Neutrophil (primary cell): ENCODE results near the gene ROBO4.

Source experiments
- H3K27ac ChIP-seq: fragments of 200-600 bp; sonication (generic); 2 replicates; pipeline ENCODE4 v1.5.1; 2016; ENCODE audit warnings: mild to moderate bottlenecking, moderate library complexity
- H3K27me3 ChIP-seq: fragments of 200-600 bp; sonication (generic); 2 replicates; pipeline ENCODE4 v1.6.0; 2016; ENCODE audit warnings: mild to moderate bottlenecking
- H3K36me3 ChIP-seq: fragments of 200-600 bp; sonication (generic); 2 replicates; pipeline ENCODE4 v1.5.1; 2017
- H3K4me1 ChIP-seq, 2 experiments: fragments of 200-600 bp in 1 of 2; sonication (generic) in 1 of 2; 1 replicate in 1 of 2; 2 replicates in 1 of 2; pipeline versions ENCODE4 v1.5.1 to v1.6.1; 2013 to 2016; ENCODE audit warnings: low read depth in 1 of 2, low read length in 1 of 2, mild to moderate bottlenecking in 1 of 2, moderate library complexity in 1 of 2; ENCODE audit not compliant: control insufficient read depth in 1 of 2, insufficient read depth in 1 of 2
- H3K4me3 ChIP-seq, 2 experiments: fragments of 200-600 bp in 1 of 2; sonication (generic) in 1 of 2; 1 replicate in 1 of 2; 2 replicates in 1 of 2; pipeline ENCODE4 v1.5.1; 2013 to 2016; ENCODE audit warnings: low read depth in 1 of 2, low read length in 1 of 2, mild to moderate bottlenecking in 1 of 2, moderate library complexity in 1 of 2
- H3K9me3 ChIP-seq: fragments of 200-600 bp; sonication (generic); 2 replicates; pipeline ENCODE4 v1.5.1; 2016
- TF ChIP-seq, protein P1 (sequence below): fragments of 200-600 bp; sonication (generic); IDR thresholded peaks from 2 replicates; pipeline ENCODE4 v1.5.1; 2016; ENCODE audit warnings: antibody characterized with exemption

Gene ROBO4

DNA sequence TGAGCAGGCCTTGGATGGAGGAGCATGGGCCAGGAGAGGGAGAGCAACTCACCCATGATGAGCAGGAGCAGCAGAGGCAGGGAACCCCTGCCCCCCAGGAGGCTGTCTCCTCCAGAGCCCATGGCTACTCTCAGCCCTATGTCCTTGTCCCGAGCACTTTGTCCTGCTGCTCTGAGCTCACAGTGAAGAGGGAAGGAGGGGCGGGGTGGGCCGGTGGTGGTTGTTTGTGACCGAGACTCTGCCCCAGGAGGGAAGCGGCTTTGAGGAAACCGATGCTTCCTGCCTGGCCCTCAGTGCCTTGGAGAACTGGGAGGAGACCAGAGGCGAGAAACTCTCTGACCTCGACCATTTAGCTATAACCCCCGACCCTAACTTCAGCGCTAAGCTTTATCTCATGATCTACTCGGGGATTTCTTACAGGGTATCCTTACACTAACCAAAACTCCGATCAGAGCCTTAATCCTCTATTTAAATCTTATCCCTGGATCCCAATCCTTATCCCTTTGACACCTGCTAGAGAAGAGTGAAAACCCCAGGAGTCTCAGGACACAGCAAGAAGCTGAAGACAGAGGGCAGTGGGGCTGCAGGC is at the start of gene ROBO4:
ROBO4 (minus strand) TSS at position 192 of the 589 bp plus-strand sequence; CDS start at position 122, 70 bp downstream.
- no peaks in the 10 kb centered on the region for H3K9me3 ChIP-seq
- no peak within 1 kb of the TSS for H3K27ac ChIP-seq
- peaks cover 31% of the 10 kb centered on the region for H3K27me3 ChIP-seq
- H3K4me1 ChIP-seq = peaks cover 0 to 5% of the 10 kb centered on the region in 2 experiments
- H3K4me3 ChIP-seq = no peak within 1 kb of the TSS
- H3K36me3 ChIP-seq = no peaks in the 10 kb centered on the region
- TF ChIP-seq, protein P1, sequence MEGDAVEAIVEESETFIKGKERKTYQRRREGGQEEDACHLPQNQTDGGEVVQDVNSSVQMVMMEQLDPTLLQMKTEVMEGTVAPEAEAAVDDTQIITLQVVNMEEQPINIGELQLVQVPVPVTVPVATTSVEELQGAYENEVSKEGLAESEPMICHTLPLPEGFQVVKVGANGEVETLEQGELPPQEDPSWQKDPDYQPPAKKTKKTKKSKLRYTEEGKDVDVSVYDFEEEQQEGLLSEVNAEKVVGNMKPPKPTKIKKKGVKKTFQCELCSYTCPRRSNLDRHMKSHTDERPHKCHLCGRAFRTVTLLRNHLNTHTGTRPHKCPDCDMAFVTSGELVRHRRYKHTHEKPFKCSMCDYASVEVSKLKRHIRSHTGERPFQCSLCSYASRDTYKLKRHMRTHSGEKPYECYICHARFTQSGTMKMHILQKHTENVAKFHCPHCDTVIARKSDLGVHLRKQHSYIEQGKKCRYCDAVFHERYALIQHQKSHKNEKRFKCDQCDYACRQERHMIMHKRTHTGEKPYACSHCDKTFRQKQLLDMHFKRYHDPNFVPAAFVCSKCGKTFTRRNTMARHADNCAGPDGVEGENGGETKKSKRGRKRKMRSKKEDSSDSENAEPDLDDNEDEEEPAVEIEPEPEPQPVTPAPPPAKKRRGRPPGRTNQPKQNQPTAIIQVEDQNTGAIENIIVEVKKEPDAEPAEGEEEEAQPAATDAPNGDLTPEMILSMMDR = no peak

DNA sequence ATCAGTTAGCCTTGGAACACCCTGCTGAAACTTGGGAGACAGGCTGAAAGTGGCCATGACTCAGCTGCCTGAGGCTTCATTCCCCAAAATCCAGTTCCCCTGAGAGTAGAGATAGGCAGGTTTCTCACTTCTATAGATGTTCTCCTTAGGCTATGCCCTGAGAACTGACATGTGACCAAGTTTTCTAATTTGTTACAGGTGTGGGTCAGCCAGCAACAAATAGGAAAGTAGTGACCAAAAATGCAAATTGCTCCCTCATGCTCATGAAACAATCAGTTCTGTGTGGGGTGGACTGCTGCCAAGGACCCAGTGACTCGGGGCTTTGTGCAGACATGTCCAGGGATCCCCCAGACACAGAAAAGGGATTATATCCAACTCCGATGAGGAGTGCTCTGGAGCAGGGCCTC is 49.1 kb upstream of the ROBO4 start:
- Histone ChIP-seq H3K27me3 (peaks cover 17% of the 10 kb centered on the region), H3K27ac (no peak overlapping the region), H3K4me1 (no peaks in the 10 kb centered on the region), H3K9me3 (no peaks in the 10 kb centered on the region), H3K4me3 (no peak overlapping the region), H3K36me3 (no peaks in the 10 kb centered on the region)
- TF ChIP-seq, protein P1 = no peak

DNA sequence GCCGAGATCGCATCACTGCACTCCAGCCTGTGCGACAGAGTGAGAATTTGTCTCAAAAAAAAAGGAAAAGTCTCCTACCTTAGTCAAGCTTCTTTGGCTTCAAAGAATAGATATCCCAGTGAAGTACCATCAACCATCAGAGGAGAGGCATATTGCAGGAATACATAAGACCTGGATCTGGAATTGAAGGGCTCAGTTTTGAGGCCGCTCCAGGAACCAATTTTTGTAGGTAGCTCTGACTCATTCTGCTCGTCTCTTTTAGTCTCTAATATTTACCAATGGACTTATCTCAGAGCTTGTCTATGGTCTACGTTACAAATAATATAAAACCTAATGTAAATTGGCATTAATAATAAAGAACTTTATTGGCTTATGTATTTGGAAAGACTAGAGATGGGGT is 48.2 kb upstream of the ROBO4 start:
- H3K27me3 ChIP-seq = peaks cover 8% of the 10 kb centered on the region
- no peak overlapping the region for H3K4me3 ChIP-seq
- H3K4me1 ChIP-seq = no peaks in the 10 kb centered on the region
- TF ChIP-seq, protein P1 = no peak
- no peaks in the 10 kb centered on the region for H3K9me3 ChIP-seq
- H3K36me3 ChIP-seq = no peaks in the 10 kb centered on the region
- H3K27ac ChIP-seq = no peak overlapping the region

DNA sequence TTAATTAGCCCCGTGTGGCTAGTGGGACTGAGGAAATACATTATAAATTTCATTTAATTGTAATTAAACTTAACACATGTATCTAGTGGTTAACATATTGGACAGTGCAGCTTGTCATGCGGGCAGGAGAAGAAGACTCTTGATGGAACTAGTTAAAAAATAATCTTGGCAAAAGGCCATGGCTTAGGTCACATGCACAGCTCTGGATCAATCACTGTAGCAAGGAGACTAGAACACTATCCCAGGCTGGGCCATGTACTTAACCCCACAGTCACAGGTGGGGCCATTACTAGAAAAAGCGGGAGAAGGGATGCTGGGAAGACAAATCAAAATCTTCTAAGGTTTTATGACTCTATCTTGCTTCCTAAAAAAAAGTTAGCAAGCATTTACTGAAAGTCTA is 46.9 kb upstream of the ROBO4 start:
- H3K4me3 ChIP-seq = no peak overlapping the region
- H3K4me1 ChIP-seq = no peaks in the 10 kb centered on the region
- H3K27ac ChIP-seq = no peak overlapping the region
- H3K36me3 ChIP-seq = no peaks in the 10 kb centered on the region
- TF ChIP-seq, protein P1 = no peak
- no peaks in the 10 kb centered on the region for H3K27me3 ChIP-seq
- no peaks in the 10 kb centered on the region for H3K9me3 ChIP-seq

DNA sequence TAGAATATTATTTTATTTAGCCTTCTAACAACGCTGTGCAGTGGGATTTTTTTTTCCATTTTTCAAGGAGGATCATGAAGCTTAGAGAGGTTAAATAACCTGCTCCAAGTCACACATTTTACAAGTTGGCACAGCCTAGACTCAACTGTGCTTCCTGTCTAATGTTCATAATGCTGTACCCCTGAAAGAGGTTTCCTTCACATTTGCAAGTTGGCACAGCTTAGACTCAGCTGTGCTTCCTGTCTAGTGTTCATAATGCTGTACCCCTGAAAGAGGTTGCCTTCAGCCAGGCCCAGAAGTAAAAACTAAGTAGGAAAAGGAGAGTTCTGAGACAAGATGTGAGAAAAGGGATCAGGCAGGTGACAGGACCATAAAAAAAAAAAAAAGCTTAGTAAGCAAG is 46.1 kb upstream of the ROBO4 start:
- TF ChIP-seq, protein P1 = no peak
- Histone ChIP-seq H3K9me3 (no peaks in the 10 kb centered on the region), H3K4me1 (no peaks in the 10 kb centered on the region), H3K36me3 (no peaks in the 10 kb centered on the region), H3K27ac (no peak overlapping the region), H3K27me3 (no peaks in the 10 kb centered on the region), H3K4me3 (no peak overlapping the region)
